ENCODE results near the gene DLK2.

- no peak for TF ChIP-seq CTCF (IDR thresholded peaks at IDR 0.05; ENCODE audit: low read length)
- TF ChIP-seq EZH2 (IDR thresholded peaks at IDR 0.05; ENCODE audit: borderline replicate concordance, low read length) = no peak
Observed at GRCh38 chr6:43460032-43460431, 4.7 kb upstream of the DLK2 start.
